ENCODE measurements around the gene FMO2. TPM values are rescaled to one million over a fixed set of nuclear protein-coding genes. Genes with fewer than 3 reads are reported as not detected.

The FMO2 gene
- polyA plus RNA-seq, 3 donors = not detected

DNA sequence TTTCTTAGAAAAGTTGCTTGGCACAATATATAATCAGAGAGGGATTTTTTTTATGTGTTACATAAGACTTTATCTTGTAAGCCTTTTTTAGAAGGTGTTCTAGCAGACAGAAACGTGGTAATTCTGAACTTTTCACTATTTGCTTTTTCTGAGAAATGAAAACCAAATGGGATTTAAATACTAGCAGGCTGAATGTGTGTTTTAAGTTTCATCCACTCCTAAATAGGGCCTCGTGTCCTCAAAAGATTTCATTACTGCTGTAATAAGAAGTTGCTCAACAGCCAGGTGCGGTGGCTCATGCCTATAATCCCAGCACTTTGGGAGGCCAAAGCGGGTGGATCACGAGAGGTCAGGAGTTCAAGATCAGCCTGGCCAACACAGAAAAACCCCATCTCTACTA, 44.7 kb upstream of the FMO2 start:
- Mint-ChIP-seq H3K36me3 (no peaks in the 10 kb centered on the region), H3K27ac (no peak overlapping the region), H3K9me3 (peaks cover 0 to 2% (median 0%) of the 10 kb centered on the region in 7 donors), H3K27me3 (ENCODE audit: low read depth in 3 of 3) (peaks cover 0 to 2% (median 2%) of the 10 kb centered on the region in 3 donors), H3K4me1 (no peaks in the 10 kb centered on the region), H3K4me3 (no peak overlapping the region)
- no peaks in the 10 kb centered on the region for H3K9me3 ChIP-seq (replicated peaks in 1 of 2; ENCODE audit: control insufficient read depth in 1 of 2, insufficient read depth in 1 of 2, low read length in 2 of 2)
- H3K4me2 ChIP-seq (replicated peaks; ENCODE audit: extremely low read depth, low read length, poor library complexity, severe bottlenecking) = no peak overlapping the region
- no peak overlapping the region for H3K4me3 ChIP-seq (replicated peaks in 1 of 3; ENCODE audit: low read depth in 2 of 3, low read length in 3 of 3)
- H3K27me3 ChIP-seq (ENCODE audit: control insufficient read depth in 2 of 2, insufficient read depth in 2 of 2, low read length in 2 of 2) = no peaks in the 10 kb centered on the region
- H3K4me1 ChIP-seq (ENCODE audit: control insufficient read depth in 1 of 2, insufficient read depth in 2 of 2, low read length in 2 of 2) = no peaks in the 10 kb centered on the region
- no peaks in the 10 kb centered on the region for H3K79me2 ChIP-seq (ENCODE audit: insufficient read depth, low read length)
- no peaks in the 10 kb centered on the region for H4K20me1 ChIP-seq (ENCODE audit: insufficient read depth, low read length)
- no peak overlapping the region for H2AFZ ChIP-seq (ENCODE audit: insufficient read depth, low read depth, low read length, poor library complexity, severe bottlenecking)
- no peaks in the 10 kb centered on the region for H3K36me3 ChIP-seq (replicated peaks in 1 of 2; ENCODE audit: control insufficient read depth in 1 of 2, insufficient read depth in 2 of 2, low read length in 2 of 2)
- no peak overlapping the region for H3K9ac ChIP-seq (ENCODE audit: insufficient read depth, low read length, poor library complexity, severe bottlenecking)
- WGBS (ENCODE audit: insufficient coverage) = 80% methylated on average over 1 of the region's 5 CpGs
- no peak for TF ChIP-seq CTCF (IDR thresholded peaks at IDR 0.05)
- intact Hi-C loops (cut with micrococcal nuclease) = no loop called here
- no peak for DNase-seq
- no peak overlapping the region for H3K27ac ChIP-seq (ENCODE audit: low read depth in 1 of 2, low read length in 2 of 2)

- H3K79me2 ChIP-seq (ENCODE audit: insufficient read depth, low read length) = no peaks in the 10 kb centered on the region
- no peaks in the 10 kb centered on the region for H3K36me3 ChIP-seq (replicated peaks in 1 of 2; ENCODE audit: control insufficient read depth in 1 of 2, insufficient read depth in 2 of 2, low read length in 2 of 2)
- H3K4me1 ChIP-seq (ENCODE audit: control insufficient read depth in 1 of 2, insufficient read depth in 2 of 2, low read length in 2 of 2) = no peaks in the 10 kb centered on the region
- Mint-ChIP-seq H3K4me3 (no peak overlapping the region), H3K27me3 (ENCODE audit: low read depth in 3 of 3) (peaks cover 0 to 2% (median 2%) of the 10 kb centered on the region in 3 donors), H3K9me3 (peaks cover 0 to 4% (median 0%) of the 10 kb centered on the region in 7 donors), H3K36me3 (no peaks in the 10 kb centered on the region), H3K4me1 (no peaks in the 10 kb centered on the region), H3K27ac (no peak overlapping the region)
- DNase-seq = no peak
- no peak overlapping the region for H2AFZ ChIP-seq (ENCODE audit: insufficient read depth, low read depth, low read length, poor library complexity, severe bottlenecking)
- no peak overlapping the region for H3K4me3 ChIP-seq (replicated peaks in 1 of 3; ENCODE audit: low read depth in 2 of 3, low read length in 3 of 3)
- no peak overlapping the region for H3K9ac ChIP-seq (ENCODE audit: insufficient read depth, low read length, poor library complexity, severe bottlenecking)
- no peak overlapping the region for H3K27ac ChIP-seq (ENCODE audit: low read depth in 1 of 2, low read length in 2 of 2)
- no CpG with 5 or more reads among the region's 4 CpGs for WGBS (ENCODE audit: insufficient coverage)
- intact Hi-C loops (cut with micrococcal nuclease) = no loop called here
- no peaks in the 10 kb centered on the region for H3K9me3 ChIP-seq (replicated peaks in 1 of 2; ENCODE audit: control insufficient read depth in 1 of 2, insufficient read depth in 1 of 2, low read length in 2 of 2)
- TF ChIP-seq CTCF (IDR thresholded peaks at IDR 0.05) = no peak
- no peaks in the 10 kb centered on the region for H3K27me3 ChIP-seq (ENCODE audit: control insufficient read depth in 2 of 2, insufficient read depth in 2 of 2, low read length in 2 of 2)
- no peaks in the 10 kb centered on the region for H4K20me1 ChIP-seq (ENCODE audit: insufficient read depth, low read length)
- H3K4me2 ChIP-seq (replicated peaks; ENCODE audit: extremely low read depth, low read length, poor library complexity, severe bottlenecking) = no peak overlapping the region
Observed at GRCh38 chr1:171140956-171141687, 44.0 kb upstream of the FMO2 start.
